Measurements from ENCODE around the gene VPS16. TPM values are rescaled to one million over a fixed set of nuclear protein-coding genes. Genes with fewer than 3 reads are reported as not detected.
"Not testable (repeated sequence)": the region's sequence is repeated elsewhere in the genome, so short reads cannot be mapped to it uniquely, and the experiment has no call there.

VPS16 gene
- total RNA-seq, 1 donor from 2014 or later = 24.9 TPM

GRCh38 chr20:2806351-2806701 lies 34.2 kb upstream of the VPS16 start:
- Mint-ChIP-seq H3K27ac (ENCODE audit: unreplicated experiment) (no peak overlapping the region), H3K36me3 (ENCODE audit: low read depth, unreplicated experiment) (no peaks in the 10 kb centered on the region), H3K4me1 (ENCODE audit: low read depth, unreplicated experiment) (peaks cover 7% of the 10 kb centered on the region), H3K9me3 (ENCODE audit: unreplicated experiment) (peaks cover 20% of the 10 kb centered on the region), H3K27me3 (ENCODE audit: low read depth, unreplicated experiment) (peaks cover 63% of the 10 kb centered on the region), H3K4me3 (ENCODE audit: unreplicated experiment) (no peak overlapping the region)
- Histone ChIP-seq H3K9ac (ENCODE audit: low read length) (no peak overlapping the region), H3K4me1 (ENCODE audit: insufficient read depth, low read length) (peaks cover 10% of the 10 kb centered on the region), H4K20me1 (ENCODE audit: insufficient read depth, low read length) (no peaks in the 10 kb centered on the region), H3K9me3 (ENCODE audit: insufficient read depth, low read depth, low read length) (peaks cover 5% of the 10 kb centered on the region), H2AFZ (ENCODE audit: low read depth, low read length) (no peak overlapping the region), H3K4me3 (ENCODE audit: insufficient read depth, low read depth, low read length) (no peak overlapping the region), H3K36me3 (ENCODE audit: insufficient read depth, low read length) (no peaks in the 10 kb centered on the region), H3K27ac (ENCODE audit: low read depth, low read length) (no peak overlapping the region), H3K79me2 (ENCODE audit: insufficient read depth, low read length) (no peaks in the 10 kb centered on the region), H3K4me2 (ENCODE audit: low read length) (peak overlapping the region; percentile 60), H3K27me3 (ENCODE audit: insufficient read depth, low read length) (peaks cover 54% of the 10 kb centered on the region)
- no peak for DNase-seq (ENCODE audit: low read depth)
- FAIRE-seq = no peak
- TF ChIP-seq, protein P1, sequence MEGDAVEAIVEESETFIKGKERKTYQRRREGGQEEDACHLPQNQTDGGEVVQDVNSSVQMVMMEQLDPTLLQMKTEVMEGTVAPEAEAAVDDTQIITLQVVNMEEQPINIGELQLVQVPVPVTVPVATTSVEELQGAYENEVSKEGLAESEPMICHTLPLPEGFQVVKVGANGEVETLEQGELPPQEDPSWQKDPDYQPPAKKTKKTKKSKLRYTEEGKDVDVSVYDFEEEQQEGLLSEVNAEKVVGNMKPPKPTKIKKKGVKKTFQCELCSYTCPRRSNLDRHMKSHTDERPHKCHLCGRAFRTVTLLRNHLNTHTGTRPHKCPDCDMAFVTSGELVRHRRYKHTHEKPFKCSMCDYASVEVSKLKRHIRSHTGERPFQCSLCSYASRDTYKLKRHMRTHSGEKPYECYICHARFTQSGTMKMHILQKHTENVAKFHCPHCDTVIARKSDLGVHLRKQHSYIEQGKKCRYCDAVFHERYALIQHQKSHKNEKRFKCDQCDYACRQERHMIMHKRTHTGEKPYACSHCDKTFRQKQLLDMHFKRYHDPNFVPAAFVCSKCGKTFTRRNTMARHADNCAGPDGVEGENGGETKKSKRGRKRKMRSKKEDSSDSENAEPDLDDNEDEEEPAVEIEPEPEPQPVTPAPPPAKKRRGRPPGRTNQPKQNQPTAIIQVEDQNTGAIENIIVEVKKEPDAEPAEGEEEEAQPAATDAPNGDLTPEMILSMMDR (IDR thresholded peaks at IDR 0.05; ENCODE audit: insufficient read depth, low read depth, low read length) = no peak
- no peak for TF ChIP-seq EZH2 (IDR thresholded peaks at IDR 0.05; ENCODE audit: insufficient read depth, low read length)

DNA sequence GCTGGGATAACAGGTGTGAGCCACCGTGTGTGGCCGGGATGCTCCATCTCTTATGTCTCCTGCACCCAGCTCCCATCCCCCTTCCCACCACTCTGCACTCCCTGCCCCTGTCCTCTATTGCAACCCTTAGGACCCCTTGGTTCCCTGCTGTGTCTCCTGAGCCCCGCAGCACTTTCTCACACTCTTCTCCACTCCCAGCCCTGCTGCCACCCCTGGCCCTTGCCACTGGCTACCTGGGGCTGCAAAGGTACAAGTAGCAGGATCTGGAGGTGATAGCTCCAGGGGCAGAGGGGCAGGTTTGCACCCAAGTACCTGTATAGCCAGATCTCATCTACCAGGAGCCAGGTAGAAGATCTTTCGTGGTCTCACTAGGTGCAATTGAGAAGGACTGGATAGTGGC lies 33.5 kb upstream of the VPS16 start:
- Histone ChIP-seq H3K9me3 (ENCODE audit: insufficient read depth, low read depth, low read length) (peaks cover 4% of the 10 kb centered on the region), H2AFZ (ENCODE audit: low read depth, low read length) (no peak overlapping the region), H3K4me1 (ENCODE audit: insufficient read depth, low read length) (peaks cover 10% of the 10 kb centered on the region), H3K4me3 (ENCODE audit: insufficient read depth, low read depth, low read length) (no peak overlapping the region), H3K79me2 (ENCODE audit: insufficient read depth, low read length) (no peaks in the 10 kb centered on the region), H3K27ac (ENCODE audit: low read depth, low read length) (no peak overlapping the region), H3K36me3 (ENCODE audit: insufficient read depth, low read length) (no peaks in the 10 kb centered on the region), H3K9ac (ENCODE audit: low read length) (no peak overlapping the region), H3K4me2 (ENCODE audit: low read length) (no peak overlapping the region), H3K27me3 (ENCODE audit: insufficient read depth, low read length) (peaks cover 49% of the 10 kb centered on the region), H4K20me1 (ENCODE audit: insufficient read depth, low read length) (no peaks in the 10 kb centered on the region)
- no peak overlapping the region for H3K4me3 Mint-ChIP-seq (ENCODE audit: unreplicated experiment)
- H3K4me1 Mint-ChIP-seq (ENCODE audit: low read depth, unreplicated experiment) = peaks cover 7% of the 10 kb centered on the region
- no peak for TF ChIP-seq EZH2 (IDR thresholded peaks at IDR 0.05; ENCODE audit: insufficient read depth, low read length)
- TF ChIP-seq, protein P1 (IDR thresholded peaks at IDR 0.05; ENCODE audit: insufficient read depth, low read depth, low read length) = no peak
- H3K27me3 Mint-ChIP-seq (ENCODE audit: low read depth, unreplicated experiment) = peaks cover 58% of the 10 kb centered on the region
- no peak for DNase-seq (ENCODE audit: low read depth)
- no peaks in the 10 kb centered on the region for H3K36me3 Mint-ChIP-seq (ENCODE audit: low read depth, unreplicated experiment)
- no peak for FAIRE-seq
- no peak overlapping the region for H3K27ac Mint-ChIP-seq (ENCODE audit: unreplicated experiment)
- H3K9me3 Mint-ChIP-seq (ENCODE audit: unreplicated experiment) = peaks cover 23% of the 10 kb centered on the region

DNA sequence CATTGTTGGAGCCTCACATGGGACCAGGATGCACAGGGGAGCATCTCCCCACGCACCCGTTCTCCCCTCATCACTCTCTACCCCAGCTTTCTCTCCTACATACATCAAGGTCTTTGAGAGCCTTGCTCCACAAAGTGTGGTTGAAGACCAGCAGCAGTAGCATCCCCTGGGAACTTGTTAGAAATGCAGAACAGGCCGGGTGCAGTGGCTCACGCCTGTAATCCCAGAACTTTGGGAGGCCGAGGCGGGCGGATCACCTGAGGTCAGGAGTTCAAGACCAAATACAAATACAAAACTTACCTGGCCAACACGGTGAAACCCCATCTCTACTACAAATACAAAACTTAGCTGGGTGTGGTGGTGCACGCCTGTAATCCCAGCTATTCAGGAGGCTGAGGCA lies 32.6 kb upstream of the VPS16 start:
- FAIRE-seq; H3K4me3 ChIP-seq (ENCODE audit: insufficient read depth, low read depth, low read length); H3K27ac Mint-ChIP-seq (ENCODE audit: unreplicated experiment); H3K4me3 Mint-ChIP-seq (ENCODE audit: unreplicated experiment); H3K9ac ChIP-seq (ENCODE audit: low read length); H3K79me2 ChIP-seq (ENCODE audit: insufficient read depth, low read length); H3K4me1 ChIP-seq (ENCODE audit: insufficient read depth, low read length); H3K4me1 Mint-ChIP-seq (ENCODE audit: low read depth, unreplicated experiment); H3K27ac ChIP-seq (ENCODE audit: low read depth, low read length); H3K36me3 Mint-ChIP-seq (ENCODE audit: low read depth, unreplicated experiment); H3K4me2 ChIP-seq (ENCODE audit: low read length); H4K20me1 ChIP-seq (ENCODE audit: insufficient read depth, low read length); H3K36me3 ChIP-seq (ENCODE audit: insufficient read depth, low read length); H2AFZ ChIP-seq (ENCODE audit: low read depth, low read length); H3K9me3 ChIP-seq (ENCODE audit: insufficient read depth, low read depth, low read length); DNase-seq (ENCODE audit: low read depth): not testable (repeated sequence)
- peaks cover 51% of the 10 kb centered on the region for H3K27me3 Mint-ChIP-seq (ENCODE audit: low read depth, unreplicated experiment)
- peaks cover 21% of the 10 kb centered on the region for H3K9me3 Mint-ChIP-seq (ENCODE audit: unreplicated experiment)
- H3K27me3 ChIP-seq (ENCODE audit: insufficient read depth, low read length) = peaks cover 40% of the 10 kb centered on the region

Data from astrocyte (in vitro differentiated cells and primary cell).